Type B pancreatic cell (in vitro differentiated cells): ENCODE results near the gene SPATA46. TPM values are rescaled to one million over a fixed set of nuclear protein-coding genes. Genes with fewer than 3 reads are reported as not detected.
"Not testable (repeated sequence)": the region's sequence is repeated elsewhere in the genome, so short reads cannot be mapped to it uniquely, and the experiment has no call there.

Experiments used
- DNase-seq: peaks from one replicate; pipeline ENCODE4 v3.0.0; 2021; ENCODE audit warnings: mixed read lengths; ENCODE audit not compliant: unreplicated experiment; ENCODE audit errors: extremely low spot score
- H3K27ac Mint-ChIP-seq: 2 replicates; pipeline ENCODE4 v1.8.0; 2021; ENCODE audit warnings: mild to moderate bottlenecking, mixed read lengths
- H3K27me3 Mint-ChIP-seq: 2 replicates; pipeline ENCODE4 v1.8.0; 2021; ENCODE audit warnings: mixed read lengths
- H3K36me3 Mint-ChIP-seq: 2 replicates; pipeline ENCODE4 v1.8.0; 2021; ENCODE audit warnings: mixed read lengths
- H3K4me1 Mint-ChIP-seq: one replicate; pipeline ENCODE4 v1.8.0; 2021; ENCODE audit warnings: mixed read lengths; ENCODE audit not compliant: unreplicated experiment
- H3K4me3 Mint-ChIP-seq: 2 replicates; pipeline ENCODE4 v1.8.0; 2021; ENCODE audit warnings: mild to moderate bottlenecking, mixed read lengths
- H3K9me3 Mint-ChIP-seq: 2 replicates; pipeline ENCODE4 v1.8.0; 2021; ENCODE audit warnings: mixed read lengths
- CTCF ChIP-seq: fragments of 200-600 bp; sonication (generic); conservative IDR thresholded peaks from 2 replicates; pipeline ENCODE4 v1.5.0; 2021; ENCODE audit warnings: antibody characterized with exemption, mild to moderate bottlenecking
- long read RNA-seq: library from polyadenylated mRNA; unstranded; transcript quantifications from one replicate; pipeline ENCODE4 v2.0.0, GENCODE V29; 2020
- total RNA-seq: library from RNA; stranded (reverse); gene quantifications from 2 replicates; pipeline ENCODE4 v1.2.1, GENCODE V29; 2021; ENCODE audit warnings: low replicate concordance

The SPATA46 gene, protein sequence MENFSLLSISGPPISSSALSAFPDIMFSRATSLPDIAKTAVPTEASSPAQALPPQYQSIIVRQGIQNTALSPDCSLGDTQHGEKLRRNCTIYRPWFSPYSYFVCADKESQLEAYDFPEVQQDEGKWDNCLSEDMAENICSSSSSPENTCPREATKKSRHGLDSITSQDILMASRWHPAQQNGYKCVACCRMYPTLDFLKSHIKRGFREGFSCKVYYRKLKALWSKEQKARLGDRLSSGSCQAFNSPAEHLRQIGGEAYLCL
- total RNA-seq, result not detected in 2 replicates
- long read RNA-seq, partial matches to known transcripts, result 0 of 1 reads
- long read RNA-seq, other reads (novel, unspliced or antisense), result 1 of 1 reads

DNA sequence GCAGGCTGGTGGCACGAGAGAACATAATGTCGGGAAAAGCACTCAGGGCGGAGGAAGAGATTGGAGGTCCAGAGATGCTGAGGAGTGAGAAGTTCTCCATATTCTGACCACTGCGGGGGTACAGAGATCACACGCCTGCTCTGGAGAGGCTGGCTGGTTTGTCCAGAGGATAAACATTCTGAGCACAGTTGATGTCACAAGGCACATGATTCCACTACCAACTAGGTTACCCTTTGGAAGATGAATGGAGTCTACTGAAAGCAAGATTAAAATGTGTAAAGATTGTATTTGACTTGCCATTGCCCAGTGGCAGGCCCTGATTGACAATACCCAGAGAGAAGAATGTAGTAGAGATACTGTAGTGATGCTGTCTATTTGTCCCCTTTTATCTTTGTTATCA, at the start of gene SPATA46:
Gene SPATA46, minus strand, starts transcription at position 164 of the 400 bp plus-strand sequence. Its CDS starts 64 bp downstream, at position 100.
- DNase-seq, result no peak
- no peak for TF ChIP-seq CTCF
- peaks cover 4% of the 10 kb centered on the region for H3K36me3 Mint-ChIP-seq
- H3K4me1 Mint-ChIP-seq, result peaks cover 6% of the 10 kb centered on the region
- H3K27me3 Mint-ChIP-seq, result no peaks in the 10 kb centered on the region
- no peak within 1 kb of the TSS for H3K4me3 Mint-ChIP-seq
- no peak within 1 kb of the TSS for H3K27ac Mint-ChIP-seq
- H3K9me3 Mint-ChIP-seq, result peaks cover 5% of the 10 kb centered on the region

DNA sequence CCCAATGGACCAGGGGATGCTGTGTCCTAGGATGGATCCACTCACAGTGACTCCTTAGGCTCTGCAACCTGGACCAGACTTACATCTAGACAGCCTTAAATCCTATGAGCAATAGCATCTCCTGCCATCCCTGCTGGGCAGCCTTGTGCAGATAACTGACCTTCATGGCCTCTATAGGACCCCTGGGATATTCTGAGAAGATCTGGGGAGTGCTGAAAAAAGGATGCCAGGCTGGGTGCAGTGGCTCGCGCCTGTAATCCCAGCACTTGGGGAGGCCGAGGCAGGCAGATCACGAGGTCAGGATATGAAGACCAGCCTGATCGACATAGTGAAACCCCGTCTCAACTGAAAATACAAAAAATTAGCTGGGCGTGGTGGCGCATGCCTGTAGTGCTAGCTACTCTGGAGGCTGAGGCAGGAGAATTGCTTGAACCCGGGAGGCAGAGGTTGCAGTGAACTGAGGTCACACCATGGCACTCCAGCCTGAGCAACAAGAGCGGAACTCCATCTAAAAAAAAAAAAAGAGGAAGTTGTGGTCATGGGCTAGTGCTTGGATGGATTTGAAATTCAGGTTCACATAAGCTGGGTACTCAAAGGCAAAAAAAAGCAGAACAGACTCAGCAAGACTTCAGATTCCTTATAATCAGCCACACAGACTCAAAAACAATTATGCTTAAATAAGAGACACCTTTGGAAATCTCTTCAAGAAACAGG, 46.2 kb upstream of the SPATA46 start:
- no peaks in the 10 kb centered on the region for H3K27me3 Mint-ChIP-seq
- H3K4me3 Mint-ChIP-seq, result no peak overlapping the region
- H3K36me3 Mint-ChIP-seq, result no peaks in the 10 kb centered on the region
- no peak for TF ChIP-seq CTCF
- no peaks in the 10 kb centered on the region for H3K4me1 Mint-ChIP-seq
- H3K27ac Mint-ChIP-seq, result no peak overlapping the region
- DNase-seq, result no peak
- no peaks in the 10 kb centered on the region for H3K9me3 Mint-ChIP-seq

- no peak for TF ChIP-seq CTCF
- Mint-ChIP-seq H3K27ac (no peak overlapping the region), H3K36me3 (no peaks in the 10 kb centered on the region), H3K4me3 (no peak overlapping the region), H3K27me3 (no peaks in the 10 kb centered on the region), H3K9me3 (no peaks in the 10 kb centered on the region), H3K4me1 (no peaks in the 10 kb centered on the region)
- no peak for DNase-seq
Measured at GRCh38 chr1:162421258-162422164, 44.9 kb upstream of the SPATA46 start.

DNA sequence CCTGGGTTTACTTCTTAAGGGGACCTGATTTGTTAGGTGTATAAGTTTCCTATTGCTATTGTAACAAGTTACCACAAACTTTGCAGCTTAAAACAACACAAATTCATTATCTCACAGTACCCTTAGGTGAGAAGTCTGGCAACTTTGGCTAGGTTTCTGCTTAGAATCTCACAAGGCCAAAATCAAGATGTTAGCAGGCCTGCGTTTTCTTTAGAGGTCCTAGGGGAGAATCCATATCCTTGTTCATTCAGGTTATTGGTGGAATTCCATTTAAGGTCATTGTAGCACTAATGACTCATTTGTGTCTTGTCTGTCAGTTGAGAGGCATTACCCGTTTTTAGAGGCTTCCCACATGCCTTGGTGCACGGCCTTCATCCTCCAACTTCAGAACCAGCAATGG, 43.5 kb upstream of the SPATA46 start:
- Mint-ChIP-seq H3K36me3 (no peaks in the 10 kb centered on the region), H3K4me1 (no peaks in the 10 kb centered on the region), H3K4me3 (no peak overlapping the region), H3K9me3 (peaks cover 10% of the 10 kb centered on the region), H3K27ac (no peak overlapping the region), H3K27me3 (no peaks in the 10 kb centered on the region)
- no peak for TF ChIP-seq CTCF
- DNase-seq, result no peak

DNA sequence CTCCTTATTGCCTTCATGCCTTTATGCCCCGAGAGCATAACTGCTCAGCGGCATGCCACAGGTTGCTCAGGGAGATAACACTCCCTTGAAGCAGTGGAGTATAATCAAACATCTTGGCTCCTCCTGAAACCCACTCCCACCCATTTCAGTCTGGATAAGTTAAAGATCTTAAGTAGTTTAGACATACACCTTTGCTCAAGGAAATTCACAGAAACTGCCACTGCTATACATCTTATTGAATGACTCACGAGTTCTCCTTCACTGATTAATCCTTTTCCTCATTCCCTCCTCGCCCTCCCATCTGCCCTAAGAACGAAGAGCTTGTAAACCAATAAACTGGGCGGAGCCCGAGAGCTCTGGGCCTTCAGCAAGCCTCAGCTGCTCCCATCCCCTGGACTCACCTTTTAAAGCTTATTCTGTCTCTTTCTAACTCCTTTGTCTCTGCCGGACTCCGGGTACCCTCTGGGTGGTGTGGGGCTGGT, 42.8 kb upstream of the SPATA46 start:
- peak overlapping the region; percentile 89 for H3K27ac Mint-ChIP-seq
- peak overlapping the region; percentile 0 for H3K4me3 Mint-ChIP-seq
- H3K4me1 Mint-ChIP-seq, H3K27me3 Mint-ChIP-seq, H3K36me3 Mint-ChIP-seq, DNase-seq: not testable (repeated sequence)
- H3K9me3 Mint-ChIP-seq, result peaks cover 10% of the 10 kb centered on the region

DNA sequence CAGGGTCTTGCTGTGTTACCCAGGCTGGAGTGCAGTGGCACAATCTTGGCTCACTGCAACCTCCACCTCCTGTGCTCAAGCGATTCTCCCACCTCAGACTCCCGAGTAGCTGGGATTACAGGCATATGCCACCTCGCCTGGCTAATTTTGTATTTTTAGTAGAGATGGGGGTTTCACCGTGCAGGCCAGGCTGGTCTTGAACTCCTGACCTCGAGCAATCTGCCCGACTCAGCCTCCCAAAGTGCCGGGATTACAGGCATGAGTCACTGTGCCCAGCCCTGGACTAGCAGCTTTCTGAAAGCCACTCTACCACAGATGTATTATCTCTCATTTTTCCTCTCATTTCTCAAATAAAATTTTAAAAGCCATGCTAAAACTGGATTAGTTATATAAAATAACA, 41.9 kb upstream of the SPATA46 start:
- peaks cover 10% of the 10 kb centered on the region for H3K9me3 Mint-ChIP-seq
- H3K27ac Mint-ChIP-seq, H3K27me3 Mint-ChIP-seq, H3K4me3 Mint-ChIP-seq, H3K36me3 Mint-ChIP-seq, H3K4me1 Mint-ChIP-seq, DNase-seq: not testable (repeated sequence)
